ENCODE measurements around the gene TMEM132C. TPM values are rescaled to one million over a fixed set of nuclear protein-coding genes. Genes with fewer than 3 reads are reported as not detected.

TMEM132C gene
- total and polyA plus RNA-seq, 2 of the 4 experiments (the other 2 are of a cell fraction): not detected

GRCh38 chr12:128626808-128627320 lies 359.9 kb downstream of the TMEM132C start:
- H3K23ac ChIP-seq (ENCODE audit: low read depth, low read length): no peak overlapping the region
- no peaks in the 10 kb centered on the region for H3K79me1 ChIP-seq (ENCODE audit: low read depth in 1 of 2, low read length in 2 of 2)
- no peak overlapping the region for H3K9ac ChIP-seq (ENCODE audit: low read depth, low read length)
- no peak overlapping the region for H3K4me3 ChIP-seq (ENCODE audit: insufficient read depth, low read depth, low read length)
- ATAC-seq (ENCODE audit: low read depth) (no peak), DNase-seq (no peak)
- H4K91ac ChIP-seq (ENCODE audit: insufficient read depth, low read depth, low read length): no peak overlapping the region
- no peak overlapping the region for H2AFZ ChIP-seq (replicated peaks; ENCODE audit: low read length, poor library complexity)
- no peaks in the 10 kb centered on the region for H4K20me1 ChIP-seq (ENCODE audit: insufficient read depth, low read length)
- ChIA-PET POLR2A (ENCODE audit: unreplicated experiment) (no interaction called here), CTCF (no interaction called here)
- H3K14ac ChIP-seq (replicated peaks; ENCODE audit: low read depth, low read length): no peak overlapping the region
- no peak overlapping the region for H2AK9ac ChIP-seq (replicated peaks; ENCODE audit: low read depth, low read length, poor library complexity)
- no peak overlapping the region for H2BK20ac ChIP-seq (ENCODE audit: low read depth, low read length)
- H4K8ac ChIP-seq (ENCODE audit: low read depth in 2 of 2, low read length in 2 of 2): no peak overlapping the region
- no peaks in the 10 kb centered on the region for H3K4me1 ChIP-seq (ENCODE audit: control insufficient read depth, insufficient read depth, low read length)
- no peaks in the 10 kb centered on the region for H3K36me3 ChIP-seq (ENCODE audit: control insufficient read depth, insufficient read depth, low read length)
- no peaks in the 10 kb centered on the region for H3K9me1 ChIP-seq (ENCODE audit: insufficient read depth, low read length)
- dilution Hi-C loops (cut with HindIII; ENCODE audit: low sequenced_read_pairs, unreplicated experiment): no loop called here
- H3K27ac ChIP-seq (ENCODE audit: insufficient read depth, low read length): no peak overlapping the region
- no peak overlapping the region for H2BK120ac ChIP-seq (ENCODE audit: low read depth, low read length)
- H2BK15ac ChIP-seq (ENCODE audit: low read depth, low read length): no peak overlapping the region
- no peak overlapping the region for H2AK5ac ChIP-seq (ENCODE audit: low read depth, low read length)
- in situ Hi-C loops (cut with MboI; ENCODE audit: low sequenced_read_pairs): no loop called here
- H3K4me2 ChIP-seq (ENCODE audit: low read depth, low read length): no peak overlapping the region
- H4K5ac ChIP-seq (ENCODE audit: low read depth, low read length): no peak overlapping the region
- TF ChIP-seq FOS (IDR thresholded peaks at IDR 0.05; ENCODE audit: low read depth, low read length): no peak
- no peak for TF ChIP-seq POLR2A (IDR thresholded peaks at IDR 0.05; ENCODE audit: low read depth, low read length)
- no peak for TF ChIP-seq NFE2L2 (IDR thresholded peaks at IDR 0.05; ENCODE audit: low read depth, low read length)
- TF ChIP-seq RCOR1 (IDR thresholded peaks at IDR 0.05; ENCODE audit: insufficient replicate concordance, low read length): no peak
- TF ChIP-seq MAZ (IDR thresholded peaks at IDR 0.05; ENCODE audit: borderline replicate concordance, low read depth, low read length): no peak
- TF ChIP-seq, protein P1, sequence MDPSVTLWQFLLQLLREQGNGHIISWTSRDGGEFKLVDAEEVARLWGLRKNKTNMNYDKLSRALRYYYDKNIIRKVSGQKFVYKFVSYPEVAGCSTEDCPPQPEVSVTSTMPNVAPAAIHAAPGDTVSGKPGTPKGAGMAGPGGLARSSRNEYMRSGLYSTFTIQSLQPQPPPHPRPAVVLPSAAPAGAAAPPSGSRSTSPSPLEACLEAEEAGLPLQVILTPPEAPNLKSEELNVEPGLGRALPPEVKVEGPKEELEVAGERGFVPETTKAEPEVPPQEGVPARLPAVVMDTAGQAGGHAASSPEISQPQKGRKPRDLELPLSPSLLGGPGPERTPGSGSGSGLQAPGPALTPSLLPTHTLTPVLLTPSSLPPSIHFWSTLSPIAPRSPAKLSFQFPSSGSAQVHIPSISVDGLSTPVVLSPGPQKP (IDR thresholded peaks at IDR 0.05; ENCODE audit: borderline replicate concordance, low read depth, low read length): no peak
- TF ChIP-seq RFX5 (IDR thresholded peaks at IDR 0.05; ENCODE audit: low read depth, low read length): no peak
- TF ChIP-seq, protein P2, sequence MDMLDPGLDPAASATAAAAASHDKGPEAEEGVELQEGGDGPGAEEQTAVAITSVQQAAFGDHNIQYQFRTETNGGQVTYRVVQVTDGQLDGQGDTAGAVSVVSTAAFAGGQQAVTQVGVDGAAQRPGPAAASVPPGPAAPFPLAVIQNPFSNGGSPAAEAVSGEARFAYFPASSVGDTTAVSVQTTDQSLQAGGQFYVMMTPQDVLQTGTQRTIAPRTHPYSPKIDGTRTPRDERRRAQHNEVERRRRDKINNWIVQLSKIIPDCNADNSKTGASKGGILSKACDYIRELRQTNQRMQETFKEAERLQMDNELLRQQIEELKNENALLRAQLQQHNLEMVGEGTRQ (IDR thresholded peaks at IDR 0.05; ENCODE audit: low read depth, low read length): no peak
- TF ChIP-seq RAD21 (IDR thresholded peaks at IDR 0.05; ENCODE audit: low read length): no peak
- TF ChIP-seq MAFK (IDR thresholded peaks at IDR 0.05; ENCODE audit: low read depth, low read length): no peak
- TF ChIP-seq CHD1 (IDR thresholded peaks at IDR 0.05; ENCODE audit: low read depth, low read length): no peak
- TF ChIP-seq BHLHE40 (IDR thresholded peaks at IDR 0.05; ENCODE audit: low read depth, low read length): no peak
- TF ChIP-seq MXI1 (IDR thresholded peaks at IDR 0.05; ENCODE audit: borderline replicate concordance, low read depth, low read length): no peak
- TF ChIP-seq SMC3 (IDR thresholded peaks at IDR 0.05; ENCODE audit: low read depth, low read length): no peak
- no peak for TF ChIP-seq CTCF (conservative IDR thresholded peaks at IDR 0.05; ENCODE audit: low read depth, low read length)
- H2BK5ac ChIP-seq (ENCODE audit: low read depth, low read length, poor library complexity, severe bottlenecking): no peak overlapping the region
- no peak overlapping the region for H3K4ac ChIP-seq (ENCODE audit: low read depth, low read length)
- no peak overlapping the region for H3K56ac ChIP-seq (ENCODE audit: extremely low read depth, insufficient read depth, low read length)
- H3K27me3 ChIP-seq (ENCODE audit: control insufficient read depth, insufficient read depth, low read length): no peaks in the 10 kb centered on the region
- peaks cover 27% of the 10 kb centered on the region for H3K9me3 ChIP-seq (ENCODE audit: control insufficient read depth, insufficient read depth, low read length)
- WGBS, 2 experiments (ENCODE audit: extremely low coverage in 2 of 2, insufficient read length in 1 of 2): 40% methylated on average over 3 of the region's 6 CpGs; no CpG with 5 or more reads in 1 of the 2 experiments
- BruUV-seq (replicated peaks): no TSS peak
- intact Hi-C loops (cut with micrococcal nuclease): no loop called here
- H3K18ac ChIP-seq (ENCODE audit: low read depth, low read length): no peak overlapping the region

Measured in IMR-90 (cell line).